Hepatocyte (in vitro differentiated cells): ENCODE data around the gene RASSF7. TPM values are rescaled to one million over a fixed set of nuclear protein-coding genes. Genes with fewer than 3 reads are reported as not detected.

Experiments used
- DNase-seq: peaks from one replicate; pipeline ENCODE4 v3.0.0-alpha.2; 2016; ENCODE audit warnings: low spot score
- H2AFZ ChIP-seq: fragments of 200-600 bp; sonication (generic); 2 replicates; pipeline ENCODE4 v1.6.0; 2016; ENCODE audit warnings: antibody characterized with exemption, mild to moderate bottlenecking
- H3K27ac ChIP-seq: fragments of 200-600 bp; sonication (generic); 2 replicates; pipeline ENCODE4 v1.5.1; 2016; ENCODE audit warnings: mild to moderate bottlenecking
- H3K27me3 ChIP-seq: fragments of 200-600 bp; sonication (generic); 2 replicates; pipeline ENCODE4 v1.6.1; 2016
- H3K36me3 ChIP-seq: fragments of 200-600 bp; sonication (generic); replicated peaks from 2 replicates; pipeline ENCODE4 v1.5.1; 2016; ENCODE audit warnings: low read depth; ENCODE audit not compliant: insufficient read depth
- H3K4me1 ChIP-seq: fragments of 200-600 bp; sonication (generic); 2 replicates; pipeline ENCODE4 v1.5.1; 2016; ENCODE audit warnings: mild to moderate bottlenecking, moderate library complexity; ENCODE audit not compliant: insufficient read depth
- H3K4me2 ChIP-seq: fragments of 200-600 bp; sonication (generic); 2 replicates; pipeline ENCODE4 v1.6.0; 2016
- H3K4me3 ChIP-seq: fragments of 200-600 bp; sonication (generic); 2 replicates; pipeline ENCODE4 v1.5.1; 2016; ENCODE audit warnings: mild to moderate bottlenecking
- H3K79me2 ChIP-seq: fragments of 200-600 bp; sonication (generic); 2 replicates; pipeline ENCODE4 v1.6.0; 2017; ENCODE audit warnings: mild to moderate bottlenecking
- H3K9me2 ChIP-seq: fragments of 200-600 bp; sonication (generic); replicated peaks from 2 replicates; pipeline ENCODE4 v1.6.0; 2017; ENCODE audit warnings: mild to moderate bottlenecking; ENCODE audit not compliant: insufficient read depth
- H3K9me3 ChIP-seq: fragments of 200-600 bp; sonication (generic); 2 replicates; pipeline ENCODE4 v1.5.1; 2016; ENCODE audit warnings: low read depth, mild to moderate bottlenecking
- H4K20me1 ChIP-seq: fragments of 200-600 bp; sonication (generic); 2 replicates; pipeline ENCODE4 v1.6.0; 2016; ENCODE audit warnings: mild to moderate bottlenecking; ENCODE audit not compliant: insufficient read depth, poor library complexity, severe bottlenecking
- EZH2 ChIP-seq: fragments of 200-600 bp; sonication (generic); IDR thresholded peaks from 2 replicates; pipeline ENCODE4 v1.6.1; 2016; ENCODE audit warnings: antibody characterized with exemption, mild to moderate bottlenecking, borderline replicate concordance
- EZH2phosphoT487 ChIP-seq: fragments of 200-600 bp; sonication (generic); IDR thresholded peaks from one replicate; pipeline ENCODE4 v1.6.1; 2018; ENCODE audit warnings: antibody characterized with exemption, mild to moderate bottlenecking, low read depth, moderate library complexity; ENCODE audit not compliant: unreplicated experiment, severe bottlenecking
- WGBS: methylation state at CpG from one replicate; pipeline ENCODE4 v1.1.6; 2016; ENCODE audit warnings: low lambda C conversion rate; ENCODE audit errors: missing lambda C conversion rate; 5-methylcytosine and 5-hydroxymethylcytosine counted together
- polyA plus RNA-seq: library from polyadenylated mRNA; unstranded; fragments of >200 nt; fragmentation: Nextera tagmentation; extraction: Ambion mirVana; gene quantifications from 2 replicates; pipeline ENCODE4 v1.2.1, GENCODE V29; 2016
- total RNA-seq: library from RNA; depleted of rRNA; stranded (reverse); fragments of >200 nt; gene quantifications from 2 replicates; pipeline ENCODE4 v1.2.3, GENCODE V29; 2014
- TF ChIP-seq, protein P1 (sequence below): fragments of 200-600 bp; sonication (generic); IDR thresholded peaks from 2 replicates; pipeline ENCODE4 v1.5.1; 2016; ENCODE audit warnings: antibody characterized with exemption, mild to moderate bottlenecking; ENCODE audit not compliant: poor library complexity

Gene RASSF7
- total and polyA plus RNA-seq, 2 experiments from 2014 or later: 75.8 to 104 TPM

DNA sequence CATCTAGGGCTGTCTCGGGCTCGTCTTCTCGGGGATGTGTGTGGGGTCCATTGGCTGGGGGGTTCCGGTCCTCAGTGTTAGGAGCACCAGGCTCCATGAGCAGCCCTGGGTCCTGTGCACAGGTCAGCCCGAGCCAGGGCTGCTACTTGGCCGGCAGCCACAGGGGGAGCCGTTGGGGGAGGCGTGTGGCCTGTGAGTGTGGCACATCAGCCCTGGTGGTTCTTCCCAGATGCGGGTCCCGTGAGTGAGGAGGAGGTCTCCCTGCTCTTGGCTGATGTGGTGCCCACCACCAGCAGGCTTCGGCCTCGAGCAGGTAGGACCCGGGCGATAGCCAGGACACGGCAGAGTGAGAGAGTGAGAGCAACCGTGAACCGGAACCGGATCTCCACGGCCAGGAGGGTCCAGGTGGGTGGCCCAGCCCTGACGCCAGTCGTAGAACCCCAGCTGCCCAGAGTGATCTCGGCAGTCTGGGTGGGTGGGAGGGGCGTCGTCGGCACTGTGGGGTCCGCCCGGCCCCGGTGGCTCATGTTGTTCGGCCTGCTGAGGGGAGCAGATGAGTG is 36.5 kb downstream of the RASSF7 start:
- no peaks in the 10 kb centered on the region for H3K27me3 ChIP-seq
- peaks cover 27% of the 10 kb centered on the region for H3K79me2 ChIP-seq
- no peak overlapping the region for H3K4me2 ChIP-seq
- DNase-seq: no peak
- H3K27ac ChIP-seq: no peak overlapping the region
- H2AFZ ChIP-seq: no peak overlapping the region
- TF ChIP-seq EZH2phosphoT487 (no peak), EZH2 (no peak)
- TF ChIP-seq, protein P1, sequence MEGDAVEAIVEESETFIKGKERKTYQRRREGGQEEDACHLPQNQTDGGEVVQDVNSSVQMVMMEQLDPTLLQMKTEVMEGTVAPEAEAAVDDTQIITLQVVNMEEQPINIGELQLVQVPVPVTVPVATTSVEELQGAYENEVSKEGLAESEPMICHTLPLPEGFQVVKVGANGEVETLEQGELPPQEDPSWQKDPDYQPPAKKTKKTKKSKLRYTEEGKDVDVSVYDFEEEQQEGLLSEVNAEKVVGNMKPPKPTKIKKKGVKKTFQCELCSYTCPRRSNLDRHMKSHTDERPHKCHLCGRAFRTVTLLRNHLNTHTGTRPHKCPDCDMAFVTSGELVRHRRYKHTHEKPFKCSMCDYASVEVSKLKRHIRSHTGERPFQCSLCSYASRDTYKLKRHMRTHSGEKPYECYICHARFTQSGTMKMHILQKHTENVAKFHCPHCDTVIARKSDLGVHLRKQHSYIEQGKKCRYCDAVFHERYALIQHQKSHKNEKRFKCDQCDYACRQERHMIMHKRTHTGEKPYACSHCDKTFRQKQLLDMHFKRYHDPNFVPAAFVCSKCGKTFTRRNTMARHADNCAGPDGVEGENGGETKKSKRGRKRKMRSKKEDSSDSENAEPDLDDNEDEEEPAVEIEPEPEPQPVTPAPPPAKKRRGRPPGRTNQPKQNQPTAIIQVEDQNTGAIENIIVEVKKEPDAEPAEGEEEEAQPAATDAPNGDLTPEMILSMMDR: no peak
- no peaks in the 10 kb centered on the region for H3K9me2 ChIP-seq
- no peaks in the 10 kb centered on the region for H3K36me3 ChIP-seq
- 97% methylated on average over 23 of the region's 29 CpGs for WGBS
- H3K9me3 ChIP-seq: no peaks in the 10 kb centered on the region
- H4K20me1 ChIP-seq: peaks cover 6% of the 10 kb centered on the region
- H3K4me3 ChIP-seq: no peak overlapping the region
- H3K4me1 ChIP-seq: no peaks in the 10 kb centered on the region

GRCh38 chr11:598005-598680 is 37.4 kb downstream of the RASSF7 start:
- H3K36me3 ChIP-seq: no peaks in the 10 kb centered on the region
- no peak overlapping the region for H3K4me2 ChIP-seq
- no peak overlapping the region for H2AFZ ChIP-seq
- no peaks in the 10 kb centered on the region for H3K9me3 ChIP-seq
- H3K27ac ChIP-seq: no peak overlapping the region
- no peaks in the 10 kb centered on the region for H3K27me3 ChIP-seq
- TF ChIP-seq EZH2 (no peak), EZH2phosphoT487 (no peak)
- TF ChIP-seq, protein P1: no peak
- DNase-seq: no peak
- H3K4me3 ChIP-seq: no peak overlapping the region
- 94% methylated on average over 27 of the region's 30 CpGs for whole genome bisulfite sequencing
- no peaks in the 10 kb centered on the region for H3K9me2 ChIP-seq
- no peaks in the 10 kb centered on the region for H3K4me1 ChIP-seq
- peaks cover 6% of the 10 kb centered on the region for H4K20me1 ChIP-seq
- peaks cover 27% of the 10 kb centered on the region for H3K79me2 ChIP-seq

- 96% methylated on average over 23 of the region's 23 CpGs for WGBS
- no peaks in the 10 kb centered on the region for H3K9me2 ChIP-seq
- no peak overlapping the region for H3K4me3 ChIP-seq
- H3K9me3 ChIP-seq: no peaks in the 10 kb centered on the region
- DNase-seq: no peak
- no peak overlapping the region for H3K27ac ChIP-seq
- H3K27me3 ChIP-seq: no peaks in the 10 kb centered on the region
- no peaks in the 10 kb centered on the region for H3K36me3 ChIP-seq
- peaks cover 4% of the 10 kb centered on the region for H4K20me1 ChIP-seq
- no peak overlapping the region for H3K4me2 ChIP-seq
- H3K4me1 ChIP-seq: no peaks in the 10 kb centered on the region
- no peak overlapping the region for H2AFZ ChIP-seq
- H3K79me2 ChIP-seq: peaks cover 4% of the 10 kb centered on the region
- no peak for TF ChIP-seq EZH2
- TF ChIP-seq, protein P1: no peak
- no peak for TF ChIP-seq EZH2phosphoT487
Measured at GRCh38 chr11:601573-602245, 40.9 kb downstream of the RASSF7 start.
